Keratinocyte (primary cell): ENCODE measurements around the gene MRGPRF. TPM values are rescaled to one million over a fixed set of nuclear protein-coding genes. Genes with fewer than 3 reads are reported as not detected.

Experiments used
- DNase-seq: peaks from one replicate; pipeline ENCODE4 v3.0.0-alpha.2; 2011; ENCODE audit warnings: low read depth, missing footprints, low spot score
- FAIRE-seq: peaks from 2 replicates; lab custom pipeline; 2011; peaks lifted over from hg19 to GRCh38; lab: Jason Lieb, UNC
- H2AFZ ChIP-seq: 2 replicates; pipeline ENCODE4 v1.6.0; 2012; ENCODE audit warnings: low read length, control low read depth, inconsistent platforms; ENCODE audit not compliant: control insufficient read depth
- H3K27ac ChIP-seq: 2 replicates; pipeline ENCODE4 v1.5.1; 2011; ENCODE audit warnings: low read length; ENCODE audit not compliant: control insufficient read depth, insufficient read depth
- H3K27me3 ChIP-seq: 3 replicates; pipeline ENCODE4 v1.6.0; 2011; ENCODE audit warnings: low read length; ENCODE audit not compliant: control insufficient read depth, insufficient read depth; ENCODE audit errors: extremely low read depth
- H3K36me3 ChIP-seq, 2 experiments: 2 replicates in 1 of 2; 3 replicates in 1 of 2; pipeline ENCODE4 v1.5.1; 2011; ENCODE audit warnings: low read length in 2 of 2, mild to moderate bottlenecking in 1 of 2; ENCODE audit not compliant: control insufficient read depth in 2 of 2, insufficient read depth in 2 of 2; ENCODE audit errors: extremely low read depth in 1 of 2
- H3K4me1 ChIP-seq: 3 replicates; pipeline ENCODE4 v1.5.1; 2011; ENCODE audit warnings: low read length; ENCODE audit not compliant: control insufficient read depth, insufficient read depth; ENCODE audit errors: extremely low read depth
- H3K4me2 ChIP-seq: 3 replicates; pipeline ENCODE4 v1.6.0; 2011; ENCODE audit warnings: low read depth, low read length; ENCODE audit not compliant: control insufficient read depth, insufficient read depth; ENCODE audit errors: extremely low read depth
- H3K4me3 ChIP-seq, 3 experiments: fragments of 200-600 bp in 1 of 3; sonication (generic) in 1 of 3; 2 replicates in 2 of 3; 3 replicates in 1 of 3; pipeline ENCODE4 v1.5.1; 2011 to 2016; ENCODE audit warnings: low read length in 3 of 3, mild to moderate bottlenecking in 3 of 3, control low read depth in 2 of 3, inconsistent platforms in 1 of 3, low read depth in 1 of 3, mixed read lengths in 1 of 3, mixed run types in 1 of 3, moderate library complexity in 1 of 3; ENCODE audit not compliant: control insufficient read depth in 2 of 3, insufficient read depth in 2 of 3; ENCODE audit errors: extremely low read depth in 1 of 3
- H3K79me2 ChIP-seq: 2 replicates; pipeline ENCODE4 v1.6.0; 2012; ENCODE audit warnings: low read length; ENCODE audit not compliant: control insufficient read depth, insufficient read depth
- H3K9ac ChIP-seq: 3 replicates; pipeline ENCODE4 v1.6.0; 2011; ENCODE audit warnings: low read length; ENCODE audit not compliant: control insufficient read depth, insufficient read depth; ENCODE audit errors: extremely low read depth
- H3K9me1 ChIP-seq: 3 replicates; pipeline ENCODE4 v1.6.0; 2011; ENCODE audit warnings: low read length; ENCODE audit not compliant: control insufficient read depth, insufficient read depth; ENCODE audit errors: extremely low read depth
- H3K9me3 ChIP-seq: 2 replicates; pipeline ENCODE4 v1.5.1; 2012; ENCODE audit warnings: low read depth, low read length; ENCODE audit not compliant: control insufficient read depth
- H4K20me1 ChIP-seq: 3 replicates; pipeline ENCODE4 v1.6.0; 2011; ENCODE audit warnings: low read length; ENCODE audit not compliant: control insufficient read depth, insufficient read depth; ENCODE audit errors: extremely low read depth
- CTCF ChIP-seq, 3 experiments: IDR thresholded peaks in 1 of 3; conservative IDR thresholded peaks in 1 of 3; optimal IDR thresholded peaks in 1 of 3; 2 replicates in 2 of 3; 3 replicates in 1 of 3; pipeline versions ENCODE3 to v1.5.1; 2011; ENCODE audit warnings: low read length in 3 of 3, mild to moderate bottlenecking in 3 of 3, moderate library complexity in 2 of 3, control low read depth in 1 of 3, inconsistent platforms in 1 of 3; ENCODE audit not compliant: insufficient read depth in 2 of 3; ENCODE audit errors: extremely low read depth in 1 of 3
- EZH2 ChIP-seq: IDR thresholded peaks from one replicate; pipeline ENCODE4 v1.6.1; 2012; ENCODE audit warnings: inconsistent platforms, mild to moderate bottlenecking, low read length, moderate library complexity
- dilution Hi-C: fragments of 300-500 bp; cut with MboI; formaldehyde crosslinking; loops from one replicate; pipeline ENCODE4 v1.7.0; 2020; ENCODE audit warnings: low sequenced_read_pairs; ENCODE audit not compliant: extremely low pct_ligation_motif_present
- polyA plus RNA-seq, 5 experiments: library from polyadenylated mRNA; depleted of rRNA in 3 of 5; stranded (reverse) in 3 of 5; stranded (forward) in 1 of 5; unstranded in 1 of 5; fragments of >200 nt; gene quantifications; 1 replicate in 1 of 5; 2 replicates in 3 of 5; 3 replicates in 1 of 5; pipeline versions ENCODE4 v1.2.1 to v1.2.3, GENCODE V29; 2011 to 2012; ENCODE audit warnings: missing spikeins in 2 of 5, low read depth in 1 of 5, low replicate concordance in 1 of 5

The MRGPRF gene
- polyA plus RNA-seq, 1 donor (not counting 4 experiments of a cell fraction or from before 2014, with no cell fraction given): not detected

- H3K4me1 ChIP-seq: peaks cover 4% of the 10 kb centered on the region
- no peak overlapping the region for H3K27ac ChIP-seq
- H3K27me3 ChIP-seq: no peaks in the 10 kb centered on the region
- no peak overlapping the region for H3K9ac ChIP-seq
- H3K4me3 ChIP-seq: no peak overlapping the region
- H4K20me1 ChIP-seq: no peaks in the 10 kb centered on the region
- no peak for FAIRE-seq
- no peak overlapping the region for H2AFZ ChIP-seq
- no peak overlapping the region for H3K4me2 ChIP-seq
- dilution Hi-C loops: no loop called here
- H3K36me3 ChIP-seq: no peaks in the 10 kb centered on the region
- no peaks in the 10 kb centered on the region for H3K9me1 ChIP-seq
- H3K9me3 ChIP-seq: no peaks in the 10 kb centered on the region
- no peaks in the 10 kb centered on the region for H3K79me2 ChIP-seq
- TF ChIP-seq CTCF (optimal IDR thresholded peaks at IDR 0.05 in 1 of 3, IDR thresholded peaks at IDR 0.05 in 1 of 3, conservative IDR thresholded peaks at IDR 0.05 in 1 of 3; ENCODE audit: extremely low read depth in 1 of 3, insufficient read depth in 2 of 3, low read length in 3 of 3) (no peak), EZH2 (no peak)
- no peak for DNase-seq
Measured at GRCh38 chr11:68958211-68958610, 54.8 kb downstream of the MRGPRF start.

- Histone ChIP-seq H3K79me2 (no peaks in the 10 kb centered on the region), H3K9me1 (no peaks in the 10 kb centered on the region), H3K36me3 (no peaks in the 10 kb centered on the region), H2AFZ (no peak overlapping the region), H3K4me3 (no peak overlapping the region), H3K27me3 (no peaks in the 10 kb centered on the region), H3K9me3 (no peaks in the 10 kb centered on the region), H3K4me1 (peaks cover 4% of the 10 kb centered on the region), H3K9ac (no peak overlapping the region), H3K27ac (no peak overlapping the region), H3K4me2 (no peak overlapping the region), H4K20me1 (no peaks in the 10 kb centered on the region)
- FAIRE-seq (no peak), DNase-seq (no peak)
- dilution Hi-C loops: no loop called here
- TF ChIP-seq CTCF (optimal IDR thresholded peaks at IDR 0.05 in 1 of 3, IDR thresholded peaks at IDR 0.05 in 1 of 3, conservative IDR thresholded peaks at IDR 0.05 in 1 of 3; ENCODE audit: extremely low read depth in 1 of 3, insufficient read depth in 2 of 3, low read length in 3 of 3) (no peak), EZH2 (no peak)
Measured at GRCh38 chr11:68956547-68957254, 56.3 kb downstream of the MRGPRF start.
